Stimulated activated CD4-positive, alpha-beta T cell treated with anti-CD3 and anti-CD28 coated beads, Interleukin-15, amount 100 ng/mL, for 48 hours (primary cell): Measurements from ENCODE around the gene CD6.

Experiments
- DNase-seq, 2 donors: peaks; one replicate each; pipeline ENCODE4 v3.0.0-alpha.2; 2020; ENCODE audit warnings: low read depth in 2 of 2

The CD6 gene, protein sequence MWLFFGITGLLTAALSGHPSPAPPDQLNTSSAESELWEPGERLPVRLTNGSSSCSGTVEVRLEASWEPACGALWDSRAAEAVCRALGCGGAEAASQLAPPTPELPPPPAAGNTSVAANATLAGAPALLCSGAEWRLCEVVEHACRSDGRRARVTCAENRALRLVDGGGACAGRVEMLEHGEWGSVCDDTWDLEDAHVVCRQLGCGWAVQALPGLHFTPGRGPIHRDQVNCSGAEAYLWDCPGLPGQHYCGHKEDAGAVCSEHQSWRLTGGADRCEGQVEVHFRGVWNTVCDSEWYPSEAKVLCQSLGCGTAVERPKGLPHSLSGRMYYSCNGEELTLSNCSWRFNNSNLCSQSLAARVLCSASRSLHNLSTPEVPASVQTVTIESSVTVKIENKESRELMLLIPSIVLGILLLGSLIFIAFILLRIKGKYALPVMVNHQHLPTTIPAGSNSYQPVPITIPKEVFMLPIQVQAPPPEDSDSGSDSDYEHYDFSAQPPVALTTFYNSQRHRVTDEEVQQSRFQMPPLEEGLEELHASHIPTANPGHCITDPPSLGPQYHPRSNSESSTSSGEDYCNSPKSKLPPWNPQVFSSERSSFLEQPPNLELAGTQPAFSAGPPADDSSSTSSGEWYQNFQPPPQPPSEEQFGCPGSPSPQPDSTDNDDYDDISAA

DNA sequence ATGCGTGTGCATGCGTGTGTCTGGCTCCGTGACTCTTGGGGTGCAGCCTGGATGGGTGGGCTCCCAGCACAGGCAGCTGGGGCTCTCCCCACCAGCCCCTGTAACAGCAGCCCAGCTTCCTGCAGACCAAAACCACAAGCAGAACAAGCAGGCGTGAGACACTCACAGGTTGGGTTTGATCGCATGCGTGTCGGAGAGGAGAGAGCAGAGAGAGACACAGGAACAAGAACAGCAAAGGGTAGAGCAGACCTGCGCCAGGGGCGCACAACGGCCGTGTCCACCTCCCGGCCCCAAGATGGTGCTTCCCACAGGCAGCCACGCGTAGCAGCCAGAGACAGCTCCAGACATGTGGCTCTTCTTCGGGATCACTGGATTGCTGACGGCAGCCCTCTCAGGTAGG, at the start of gene CD6:
Gene CD6 (plus strand): TSS at position 161 of the 400 bp plus-strand sequence. CDS start 186 bp downstream, at position 347.
- no peak for DNase-seq

DNA sequence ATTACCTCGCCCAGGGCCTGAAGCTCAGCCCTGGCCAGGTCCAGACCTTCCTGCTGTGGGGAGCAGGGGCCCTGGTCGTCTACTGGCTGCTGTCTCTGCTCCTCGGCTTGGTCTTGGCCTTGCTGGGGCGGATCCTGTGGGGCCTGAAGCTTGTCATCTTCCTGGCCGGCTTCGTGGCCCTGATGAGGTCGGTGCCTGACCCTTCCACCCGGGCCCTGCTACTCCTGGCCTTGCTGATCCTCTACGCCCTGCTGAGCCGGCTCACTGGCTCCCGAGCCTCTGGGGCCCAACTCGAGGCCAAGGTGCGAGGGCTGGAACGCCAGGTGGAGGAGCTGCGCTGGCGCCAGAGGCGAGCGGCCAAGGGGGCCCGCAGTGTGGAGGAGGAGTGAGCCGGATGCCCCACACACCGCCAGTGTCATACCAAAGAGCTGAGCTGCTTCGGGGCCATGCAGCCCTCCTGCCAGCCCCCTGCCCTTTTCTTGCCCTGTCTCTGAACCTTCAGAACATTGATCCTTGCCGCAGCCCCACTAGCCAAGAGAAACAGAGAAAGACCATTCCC, 49.6 kb upstream of the CD6 start:
- no peak for DNase-seq

DNA sequence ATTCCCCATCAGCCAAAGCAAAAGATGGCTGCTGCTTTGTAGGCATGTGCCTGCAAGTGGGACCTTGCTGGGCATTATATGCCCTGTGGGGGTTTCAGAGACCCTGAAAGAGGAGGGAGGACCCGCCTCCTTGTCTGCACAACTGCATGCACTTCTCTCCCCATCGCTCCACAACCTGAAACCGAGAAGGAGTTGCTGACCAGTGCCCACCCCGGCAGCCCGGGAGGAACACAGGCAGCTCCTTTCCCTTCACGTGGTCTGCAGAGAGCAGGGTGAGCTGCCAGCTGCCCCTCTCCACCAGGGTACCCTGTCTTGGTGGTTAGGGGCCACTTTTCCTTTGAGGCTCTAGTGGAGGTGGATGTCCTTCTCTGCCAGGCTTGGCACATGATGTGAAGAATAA, 48.6 kb upstream of the CD6 start:
- no peak for DNase-seq

DNA sequence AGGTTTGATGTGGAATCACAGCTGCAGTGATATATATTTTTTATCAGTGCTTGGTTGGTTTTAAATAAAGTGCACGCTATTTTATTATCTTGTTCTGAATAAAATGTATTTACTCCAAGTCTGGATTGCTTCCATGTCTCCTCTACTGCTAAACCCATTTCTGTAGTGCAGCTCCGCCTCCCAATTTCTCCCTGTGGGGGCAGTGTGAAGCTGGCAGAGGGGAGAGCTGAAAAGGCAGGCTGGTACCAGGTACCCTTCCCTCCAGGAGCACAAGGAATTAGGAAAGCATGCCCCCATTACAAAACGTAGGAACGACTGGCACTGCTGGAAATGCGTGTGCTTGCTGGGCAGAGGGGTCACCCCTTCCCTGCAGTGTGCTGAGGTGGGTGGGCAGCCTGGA, 48.2 kb upstream of the CD6 start:
- no peak for DNase-seq

DNA sequence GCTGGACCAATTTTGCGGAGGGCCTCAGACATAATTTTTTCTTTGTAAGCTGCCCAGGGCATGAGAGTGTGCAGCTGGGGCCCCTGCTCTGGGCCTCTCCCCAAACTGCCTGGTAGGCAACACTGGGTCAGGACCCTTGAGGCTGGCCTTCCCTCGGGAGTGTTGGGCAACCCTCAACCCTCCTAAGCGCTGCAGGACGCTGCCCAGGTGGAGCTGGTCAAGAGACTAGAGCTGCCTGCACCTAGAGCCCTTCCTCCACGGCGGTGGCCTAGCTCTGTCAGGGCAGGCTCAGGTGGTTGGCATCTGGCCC, 47.7 kb upstream of the CD6 start:
- no peak for DNase-seq

DNA sequence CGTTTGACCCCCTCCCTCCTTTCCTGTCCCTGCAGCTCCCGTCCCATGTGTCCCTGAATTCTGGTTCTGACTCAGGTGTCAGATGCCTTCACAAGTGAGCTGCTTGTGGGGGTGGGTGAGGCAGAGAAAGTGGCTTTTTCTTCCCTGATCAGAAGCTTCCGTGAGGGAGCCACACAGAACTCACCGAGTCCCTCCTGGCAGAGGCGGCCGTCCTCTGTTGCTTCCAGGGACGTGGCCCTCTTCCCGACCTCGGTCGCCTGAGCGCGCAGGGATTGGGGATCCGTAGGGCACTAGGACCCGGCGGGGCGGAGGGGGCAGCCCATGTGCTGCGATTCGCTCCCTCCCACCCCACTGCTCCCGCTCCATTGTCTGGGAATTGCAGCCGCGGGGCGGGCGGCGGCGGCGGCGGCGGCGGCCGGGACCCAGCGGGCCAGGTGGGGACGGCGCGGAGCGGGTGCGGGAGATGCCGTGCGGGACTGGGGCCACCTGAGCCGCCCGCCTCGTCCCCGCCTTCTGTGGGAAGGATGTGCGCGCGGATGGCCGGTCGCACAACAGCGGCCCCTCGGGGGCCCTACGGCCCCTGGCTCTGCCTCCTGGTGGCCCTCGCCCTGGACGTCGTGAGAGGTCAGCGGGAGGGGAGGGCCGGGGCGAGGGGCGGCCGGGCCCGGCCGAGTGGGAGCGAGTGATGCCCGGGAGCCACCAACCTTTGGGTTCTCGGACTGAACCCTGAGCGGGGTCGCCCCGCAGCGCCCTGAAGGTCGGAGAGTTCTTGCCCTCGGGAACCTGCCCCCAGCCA, 47.2 kb upstream of the CD6 start, which contains the start of gene TMEM132A:
Gene TMEM132A (plus strand): TSS at position 351 of the 796 bp plus-strand sequence. CDS start 174 bp downstream, at position 525.
- DNase-seq = no peak

DNA sequence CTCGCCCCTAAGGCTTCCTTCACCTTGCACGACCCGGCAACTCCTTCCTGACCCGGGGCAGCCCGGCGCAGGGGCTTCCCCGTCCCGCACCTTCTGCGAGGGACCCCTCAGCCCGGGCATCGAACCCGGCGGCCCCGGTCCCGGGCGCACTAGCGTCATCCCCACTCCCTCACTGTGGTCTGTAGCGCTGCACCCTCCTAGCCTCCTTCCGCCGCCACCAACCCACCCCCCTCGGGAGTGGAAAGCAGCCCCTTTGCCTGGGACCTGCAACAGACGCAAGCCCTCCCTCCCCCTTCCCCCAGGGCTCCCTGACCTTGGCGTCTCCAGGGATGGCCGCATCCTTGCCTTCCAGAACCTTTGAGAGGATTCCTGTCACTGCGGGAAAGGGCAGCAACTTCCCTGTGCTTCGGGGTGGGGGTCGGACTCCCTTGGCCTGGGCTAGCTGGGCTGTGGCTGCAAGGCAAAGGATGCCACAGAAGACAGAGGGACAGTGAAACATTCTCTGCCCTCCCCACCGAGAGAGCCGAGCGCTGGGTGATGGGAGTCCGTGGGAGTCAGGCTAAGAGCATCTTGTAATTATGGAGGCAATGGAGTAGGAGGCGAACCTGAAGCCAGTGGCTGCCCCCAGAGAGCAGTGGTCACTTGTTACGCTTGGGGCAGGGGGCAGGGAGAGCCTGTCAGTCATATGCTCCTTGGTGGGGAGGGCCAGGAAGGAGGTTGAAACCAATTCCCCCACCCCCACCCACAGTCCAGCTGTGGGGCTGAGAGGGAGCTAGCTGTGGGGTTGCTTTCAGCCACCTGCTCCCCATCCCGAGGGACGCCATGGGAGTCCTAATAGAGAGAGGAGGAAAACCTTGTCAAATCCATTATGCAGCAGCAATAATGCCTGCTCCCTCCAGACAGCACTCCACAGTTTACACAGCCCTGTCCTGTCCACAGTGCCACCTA, 46.3 kb upstream of the CD6 start:
- DNase-seq = no peak

DNA sequence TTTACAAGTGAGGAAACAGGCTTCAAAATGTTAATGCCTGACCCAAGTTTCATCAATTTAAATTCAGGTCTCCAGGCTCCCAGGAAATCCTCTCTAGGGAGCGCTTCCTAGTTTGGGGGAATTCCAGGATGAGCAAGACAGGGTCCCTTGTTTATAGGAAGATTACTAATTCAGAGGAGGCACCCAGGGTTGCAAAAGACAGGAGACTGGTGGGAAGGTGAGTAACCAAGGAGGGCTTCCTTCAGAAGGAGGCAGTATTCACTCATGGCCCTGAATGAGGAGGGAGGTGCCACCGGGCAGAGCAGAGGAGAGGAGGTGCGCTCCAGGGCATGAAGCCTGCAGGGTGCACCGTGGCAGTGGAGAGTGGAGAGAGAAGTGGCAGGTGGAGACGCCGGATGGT, 45.6 kb upstream of the CD6 start:
- no peak for DNase-seq

DNA sequence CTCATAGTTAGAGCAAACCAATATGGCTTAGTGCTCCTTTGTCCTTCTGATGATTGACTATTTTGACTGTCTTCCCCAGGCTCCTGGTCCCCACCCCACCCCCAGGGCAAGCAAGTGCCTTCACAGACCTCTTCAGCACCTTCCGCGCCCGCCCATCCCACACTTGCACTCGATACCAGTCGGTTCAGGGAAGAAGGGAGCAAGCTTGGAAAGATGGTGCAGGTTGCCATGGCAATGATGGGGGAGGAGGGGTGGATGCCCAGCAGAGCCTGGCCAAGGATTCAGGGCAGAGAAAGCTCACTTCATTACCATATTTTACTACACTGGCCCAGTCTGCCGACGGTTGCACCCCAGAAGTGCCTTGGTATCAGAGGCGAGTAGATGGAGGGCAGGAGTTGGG, 45.0 kb upstream of the CD6 start:
- no peak for DNase-seq

DNA sequence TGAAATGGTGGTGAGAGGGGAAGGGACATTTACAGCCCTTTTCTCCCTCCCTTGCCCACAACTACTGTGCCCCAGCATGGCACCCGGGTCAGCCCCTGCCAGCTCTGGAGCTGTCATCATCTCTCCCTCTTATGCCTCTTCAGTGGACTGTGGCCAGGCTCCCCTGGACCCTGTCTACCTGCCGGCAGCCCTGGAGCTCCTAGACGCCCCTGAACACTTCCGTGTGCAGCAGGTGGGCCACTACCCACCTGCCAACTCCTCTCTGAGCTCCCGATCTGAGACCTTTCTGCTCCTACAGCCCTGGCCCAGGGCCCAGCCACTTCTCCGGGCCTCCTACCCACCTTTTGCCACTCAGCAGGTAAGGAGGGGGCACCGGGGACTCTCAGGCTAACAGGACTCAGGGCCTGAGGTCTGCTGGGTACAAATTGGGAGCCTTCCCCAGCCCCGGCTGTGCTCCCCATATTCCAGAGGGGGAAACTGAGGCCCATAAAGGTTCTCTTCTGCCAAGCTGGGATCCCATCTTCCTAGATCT, 44.4 kb upstream of the CD6 start:
- no peak for DNase-seq

DNA sequence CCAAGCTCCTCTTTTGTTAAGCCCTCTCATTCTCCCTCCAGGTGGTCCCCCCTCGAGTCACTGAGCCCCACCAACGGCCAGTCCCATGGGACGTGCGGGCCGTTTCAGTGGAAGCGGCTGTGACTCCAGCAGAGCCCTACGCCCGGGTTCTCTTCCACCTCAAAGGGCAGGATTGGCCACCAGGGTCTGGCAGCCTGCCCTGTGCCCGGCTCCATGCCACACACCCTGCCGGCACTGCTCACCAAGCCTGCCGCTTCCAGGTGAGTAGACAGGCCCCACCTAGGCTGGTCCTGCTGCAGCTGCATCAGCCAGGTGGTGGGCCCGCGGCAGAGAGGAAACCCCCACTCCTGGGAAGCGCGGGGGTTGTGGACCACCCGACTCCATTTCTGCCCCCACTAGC, 43.9 kb upstream of the CD6 start:
- DNase-seq = no peak

DNA sequence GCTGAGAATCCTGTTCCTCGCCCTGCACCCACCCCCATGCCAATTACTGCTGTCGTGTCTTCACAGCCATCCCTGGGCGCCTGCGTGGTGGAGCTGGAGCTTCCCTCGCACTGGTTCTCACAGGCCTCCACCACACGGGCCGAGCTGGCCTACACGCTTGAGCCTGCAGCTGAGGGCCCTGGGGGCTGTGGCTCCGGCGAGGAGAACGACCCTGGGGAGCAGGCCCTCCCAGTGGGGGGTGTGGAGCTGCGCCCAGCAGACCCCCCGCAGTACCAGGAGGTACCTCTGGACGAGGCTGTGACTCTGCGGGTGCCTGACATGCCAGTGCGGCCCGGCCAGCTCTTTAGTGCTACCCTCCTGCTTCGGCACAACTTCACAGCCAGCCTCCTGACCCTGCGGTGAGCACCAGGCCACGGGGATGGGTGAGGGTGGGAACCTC, 42.9 kb upstream of the CD6 start:
- DNase-seq = no peak

DNA sequence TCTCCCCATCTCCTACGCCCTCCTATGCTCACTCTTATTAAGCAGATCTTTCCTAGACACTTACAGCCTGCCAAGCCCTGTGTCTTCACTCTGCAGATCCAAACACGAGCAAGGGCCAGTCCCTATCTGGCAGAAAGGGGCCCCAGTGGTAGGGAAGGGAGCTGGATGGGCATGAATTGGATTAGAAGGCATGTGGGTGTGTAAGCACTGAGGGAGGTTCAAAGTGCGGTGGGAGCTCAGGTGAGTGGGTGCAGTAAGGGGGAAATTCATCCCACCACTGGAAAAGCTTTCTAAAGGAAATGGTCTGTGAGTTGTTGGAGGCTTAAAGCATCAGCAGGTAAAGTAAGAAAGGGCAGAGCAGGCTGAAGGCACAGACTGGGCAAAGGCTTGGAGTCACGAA, 41.7 kb upstream of the CD6 start:
- DNase-seq = no peak

DNA sequence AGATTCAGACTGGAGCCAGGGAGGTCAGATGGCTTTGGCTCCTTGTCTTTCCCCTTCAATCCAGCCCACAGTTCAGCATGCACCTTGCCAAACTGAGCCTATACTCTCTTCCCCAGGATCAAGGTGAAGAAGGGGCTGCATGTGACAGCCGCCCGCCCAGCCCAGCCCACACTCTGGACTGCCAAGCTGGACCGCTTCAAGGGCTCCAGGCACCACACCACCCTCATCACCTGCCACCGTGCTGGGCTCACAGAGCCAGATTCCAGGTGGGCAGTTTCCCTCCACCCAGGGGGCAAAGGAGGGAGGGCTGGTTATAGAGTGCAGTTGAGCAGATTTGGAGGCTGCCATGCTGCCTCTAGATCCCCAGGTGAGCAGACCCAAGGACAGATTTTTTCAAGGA, 41.1 kb upstream of the CD6 start:
- no peak for DNase-seq

DNA sequence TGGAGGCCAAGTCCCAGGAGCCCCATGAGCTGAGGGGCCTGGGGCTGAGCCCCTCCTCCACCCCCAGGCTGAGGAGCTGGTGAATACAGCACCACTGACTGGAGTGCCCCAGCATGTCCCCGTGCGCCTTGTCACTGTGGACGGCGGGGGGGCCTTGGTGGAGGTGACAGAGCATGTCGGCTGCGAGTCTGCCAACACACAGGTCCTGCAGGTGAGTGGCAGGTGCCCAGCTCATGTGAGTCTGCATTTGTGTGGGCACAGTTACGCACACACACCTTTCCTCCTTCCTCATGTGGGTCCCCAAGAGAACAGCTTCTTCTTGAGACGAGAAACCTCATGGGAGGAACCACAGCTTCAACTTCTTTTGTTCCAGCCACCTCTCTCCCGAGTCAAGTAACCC, 39.6 kb upstream of the CD6 start:
- no peak for DNase-seq

DNA sequence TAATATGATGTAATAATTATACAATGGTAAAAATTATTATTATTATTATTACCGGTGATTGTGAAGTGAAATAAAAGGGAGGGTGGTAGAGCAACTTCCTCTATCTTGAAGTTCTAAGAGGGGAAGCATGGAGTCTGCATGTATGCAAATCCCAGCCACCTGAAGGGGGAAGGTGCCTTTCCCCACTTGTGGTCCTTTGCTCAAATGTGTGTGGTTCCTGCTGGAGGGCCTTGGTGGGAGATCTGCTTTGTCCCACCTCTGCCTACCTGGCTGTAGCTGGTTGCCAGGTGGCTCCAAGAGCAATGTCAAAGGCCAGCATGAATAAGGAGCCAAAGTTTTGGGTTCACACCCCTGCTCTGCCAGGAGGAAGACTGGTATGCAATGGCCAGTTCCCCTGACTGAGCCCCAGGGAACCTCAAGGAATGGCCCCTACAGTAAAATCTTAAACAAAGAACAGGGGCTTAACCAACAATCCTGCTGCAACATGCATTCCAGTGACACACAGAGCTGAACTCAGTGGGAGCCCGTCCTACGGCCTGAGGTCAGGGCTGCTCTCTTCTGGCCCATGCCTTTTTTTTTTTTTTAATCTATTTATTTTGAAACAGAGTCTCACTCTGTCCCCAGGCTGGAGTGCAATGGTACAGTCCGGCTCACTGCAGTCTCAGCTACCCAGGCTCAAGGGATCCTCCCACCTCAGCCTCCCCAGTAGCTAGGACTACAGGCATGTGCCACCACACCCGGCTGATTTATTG, 38.7 kb upstream of the CD6 start:
- DNase-seq = no peak

DNA sequence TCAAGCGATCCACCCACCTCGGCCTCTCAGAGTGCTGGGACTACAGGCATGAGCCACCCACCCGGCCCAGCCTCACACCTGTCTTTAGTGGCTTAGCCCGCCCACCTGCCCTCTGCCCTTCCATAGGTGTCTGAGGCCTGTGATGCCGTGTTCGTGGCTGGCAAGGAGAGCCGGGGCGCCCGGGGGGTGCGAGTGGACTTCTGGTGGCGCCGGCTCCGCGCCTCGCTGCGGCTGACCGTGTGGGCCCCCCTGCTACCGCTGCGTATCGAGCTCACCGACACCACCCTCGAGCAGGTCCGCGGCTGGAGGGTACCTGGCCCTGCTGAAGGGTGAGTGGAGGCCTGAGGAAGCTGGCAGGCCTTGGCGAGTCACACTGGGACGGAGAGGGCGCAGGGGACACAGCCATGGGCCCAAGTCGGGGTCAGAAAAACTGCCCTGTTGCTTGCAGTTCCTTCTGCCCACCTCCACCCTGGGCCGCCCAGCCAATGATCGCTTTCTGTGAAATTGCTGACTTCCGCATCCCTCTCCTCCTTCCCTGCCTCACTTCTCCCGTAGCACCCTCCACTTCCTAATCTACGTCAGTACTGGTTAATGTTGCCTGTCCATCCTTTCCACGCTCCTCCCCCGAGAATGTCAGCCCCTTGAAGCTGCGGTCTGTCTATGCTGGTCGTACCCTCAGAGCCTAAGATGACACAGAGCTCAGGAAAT, 37.9 kb upstream of the CD6 start:
- DNase-seq = no peak

DNA sequence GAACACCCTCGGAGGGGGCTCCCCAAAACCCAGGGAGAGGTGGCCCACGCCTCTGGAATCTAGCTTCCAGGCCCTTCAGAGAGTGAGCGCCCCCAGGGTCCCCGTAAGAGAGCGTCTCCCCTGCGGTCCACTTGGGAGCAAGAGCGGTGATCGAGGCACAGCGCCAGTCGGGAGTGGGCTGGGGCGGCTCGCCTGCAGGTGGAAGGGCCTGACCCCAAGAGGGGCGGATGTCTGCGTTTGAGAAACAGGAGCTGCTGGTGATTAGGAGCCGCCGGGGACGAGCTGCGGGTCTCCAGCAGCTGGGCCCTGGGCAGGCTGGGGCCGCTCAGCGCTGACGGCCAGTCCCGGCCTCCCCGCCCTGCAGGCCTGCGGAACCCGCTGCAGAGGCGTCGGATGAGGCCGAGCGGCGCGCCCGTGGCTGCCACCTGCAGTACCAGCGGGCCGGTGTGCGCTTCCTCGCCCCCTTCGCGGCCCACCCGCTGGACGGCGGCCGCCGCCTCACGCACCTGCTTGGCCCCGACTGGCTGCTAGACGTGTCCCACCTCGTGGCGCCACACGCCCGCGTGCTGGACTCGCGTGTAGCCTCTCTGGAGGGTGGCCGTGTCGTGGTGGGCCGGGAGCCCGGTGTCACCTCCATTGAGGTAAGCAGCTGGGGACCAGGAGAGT, 37.2 kb upstream of the CD6 start:
- no peak for DNase-seq
